Fibroblast of lung (primary cell): ENCODE data around the gene ZNF77. TPM values are rescaled to one million over a fixed set of nuclear protein-coding genes. Genes with fewer than 3 reads are reported as not detected.

Experiments used
- DNase-seq, 2 donors: peaks; one replicate each; pipeline versions ENCODE4 v3.0.0 to v3.0.0-alpha.2; 2010; ENCODE audit warnings: low read depth in 2 of 2
- H2AFZ ChIP-seq: 2 replicates; pipeline ENCODE4 v1.5.1; 2012; ENCODE audit warnings: low read length, control low read depth, inconsistent platforms
- H3K27ac ChIP-seq: 2 replicates; pipeline ENCODE4 v1.5.1; 2011; ENCODE audit warnings: low read length, control low read depth; ENCODE audit not compliant: insufficient read depth
- H3K27me3 ChIP-seq: 2 replicates; pipeline ENCODE4 v1.5.1; 2011; ENCODE audit warnings: mild to moderate bottlenecking, low read length; ENCODE audit not compliant: control insufficient read depth, insufficient read depth
- H3K36me3 ChIP-seq: 2 replicates; pipeline ENCODE4 v1.5.1; 2011; ENCODE audit warnings: low read length; ENCODE audit not compliant: control insufficient read depth, insufficient read depth
- H3K4me1 ChIP-seq: 2 replicates; pipeline ENCODE4 v1.5.1; 2011; ENCODE audit warnings: low read length; ENCODE audit not compliant: control insufficient read depth, insufficient read depth; ENCODE audit errors: extremely low read depth
- H3K4me2 ChIP-seq: 2 replicates; pipeline ENCODE4 v1.5.1; 2011; ENCODE audit warnings: low read length, control low read depth; ENCODE audit not compliant: insufficient read depth; ENCODE audit errors: extremely low read depth
- H3K4me3 ChIP-seq, 4 experiments: fragments of 200-600 bp in 1 of 4; sonication (generic) in 1 of 4; replicated peaks in 1 of 4; 2 replicates each; pipeline ENCODE4 v1.5.1; 2011 to 2016; ENCODE audit warnings: low read length in 4 of 4, low read depth in 3 of 4, mild to moderate bottlenecking in 3 of 4, control low read depth in 2 of 4, inconsistent platforms in 1 of 4, mixed read lengths in 1 of 4; ENCODE audit not compliant: insufficient read depth in 1 of 4; ENCODE audit errors: control extremely low read depth in 1 of 4
- H3K79me2 ChIP-seq: 2 replicates; pipeline ENCODE4 v1.5.1; 2012; ENCODE audit warnings: mild to moderate bottlenecking, low read length, inconsistent platforms; ENCODE audit not compliant: control insufficient read depth, insufficient read depth
- H3K9ac ChIP-seq: 2 replicates; pipeline ENCODE4 v1.5.1; 2011; ENCODE audit warnings: mild to moderate bottlenecking, low read length, control low read depth; ENCODE audit not compliant: insufficient read depth
- H3K9me3 ChIP-seq: 2 replicates; pipeline ENCODE4 v1.5.1; 2012; ENCODE audit warnings: low read depth, low read length; ENCODE audit not compliant: control insufficient read depth, insufficient read depth
- H4K20me1 ChIP-seq: 2 replicates; pipeline ENCODE4 v1.5.1; 2011; ENCODE audit warnings: low read length; ENCODE audit not compliant: control insufficient read depth, insufficient read depth; ENCODE audit errors: extremely low read depth
- EZH2 ChIP-seq: IDR thresholded peaks from 2 replicates; pipeline ENCODE4 v1.5.1; 2012; ENCODE audit warnings: low read length, control low read depth, mild to moderate bottlenecking; ENCODE audit errors: missing control alignments
- polyA plus RNA-seq, 2 donors: library from polyadenylated mRNA; depleted of rRNA in 1 of 2; stranded (reverse) in 1 of 2; unstranded in 1 of 2; fragments of >200 nt; gene quantifications; 2 replicates each; pipeline ENCODE4 v1.2.1, GENCODE V29; 2011 to 2012; ENCODE audit warnings: missing spikeins in 1 of 2
- total RNA-seq: library from RNA; depleted of rRNA; stranded (reverse); fragments of >200 nt; gene quantifications from 2 replicates; pipeline ENCODE4 v1.2.1, GENCODE V29; 2014
- TF ChIP-seq, protein P1 (sequence below), 2 donors: IDR thresholded peaks in 1 of 2; conservative IDR thresholded peaks in 1 of 2; 1 replicate in 1 of 2; 2 replicates in 1 of 2; pipeline ENCODE4 v1.5.1; 2011 to 2012; ENCODE audit warnings: low read length in 2 of 2, control low read depth in 1 of 2, inconsistent platforms in 1 of 2, low read depth in 1 of 2, mild to moderate bottlenecking in 1 of 2

The ZNF77 gene
- total and polyA plus RNA-seq, 2 donors (not counting 1 experiment from before 2014, with no cell fraction given), result 4.0 to 5.0 TPM

DNA sequence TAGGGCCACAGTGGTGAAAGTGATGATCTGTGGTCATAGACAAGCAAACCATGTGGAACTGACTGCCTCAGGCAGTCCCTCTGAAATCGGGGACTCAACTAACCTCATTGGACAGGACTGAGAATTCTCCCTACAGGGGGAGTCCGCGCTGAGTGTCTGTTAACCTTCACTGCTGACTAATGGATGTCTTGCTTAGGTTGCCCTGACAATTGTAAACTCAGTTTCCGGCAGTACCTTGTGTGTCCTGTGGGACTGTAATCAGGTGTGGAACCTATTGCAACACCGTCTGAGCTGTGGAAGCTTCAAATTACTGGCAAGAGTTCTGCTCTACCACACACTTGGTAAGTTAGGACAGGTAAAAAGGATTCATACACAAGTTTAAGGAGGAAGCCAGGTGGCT is 21.8 kb downstream of the ZNF77 start:
- Histone ChIP-seq H3K4me3 (no peak overlapping the region), H3K4me1 (no peaks in the 10 kb centered on the region), H3K27ac (no peak overlapping the region), H4K20me1 (no peaks in the 10 kb centered on the region), H2AFZ (no peak overlapping the region), H3K9me3 (peaks cover 2% of the 10 kb centered on the region), H3K4me2 (no peak overlapping the region), H3K79me2 (no peaks in the 10 kb centered on the region), H3K36me3 (no peaks in the 10 kb centered on the region), H3K9ac (no peak overlapping the region), H3K27me3 (no peaks in the 10 kb centered on the region)
- TF ChIP-seq EZH2, result no peak
- TF ChIP-seq, protein P1, sequence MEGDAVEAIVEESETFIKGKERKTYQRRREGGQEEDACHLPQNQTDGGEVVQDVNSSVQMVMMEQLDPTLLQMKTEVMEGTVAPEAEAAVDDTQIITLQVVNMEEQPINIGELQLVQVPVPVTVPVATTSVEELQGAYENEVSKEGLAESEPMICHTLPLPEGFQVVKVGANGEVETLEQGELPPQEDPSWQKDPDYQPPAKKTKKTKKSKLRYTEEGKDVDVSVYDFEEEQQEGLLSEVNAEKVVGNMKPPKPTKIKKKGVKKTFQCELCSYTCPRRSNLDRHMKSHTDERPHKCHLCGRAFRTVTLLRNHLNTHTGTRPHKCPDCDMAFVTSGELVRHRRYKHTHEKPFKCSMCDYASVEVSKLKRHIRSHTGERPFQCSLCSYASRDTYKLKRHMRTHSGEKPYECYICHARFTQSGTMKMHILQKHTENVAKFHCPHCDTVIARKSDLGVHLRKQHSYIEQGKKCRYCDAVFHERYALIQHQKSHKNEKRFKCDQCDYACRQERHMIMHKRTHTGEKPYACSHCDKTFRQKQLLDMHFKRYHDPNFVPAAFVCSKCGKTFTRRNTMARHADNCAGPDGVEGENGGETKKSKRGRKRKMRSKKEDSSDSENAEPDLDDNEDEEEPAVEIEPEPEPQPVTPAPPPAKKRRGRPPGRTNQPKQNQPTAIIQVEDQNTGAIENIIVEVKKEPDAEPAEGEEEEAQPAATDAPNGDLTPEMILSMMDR (conservative IDR thresholded peaks at IDR 0.05 in 1 of 2, IDR thresholded peaks at IDR 0.05 in 1 of 2; ENCODE audit: low read depth in 1 of 2, low read length in 2 of 2), result no peak
- peak in 1 of 2 donors; percentile 11 for DNase-seq

DNA sequence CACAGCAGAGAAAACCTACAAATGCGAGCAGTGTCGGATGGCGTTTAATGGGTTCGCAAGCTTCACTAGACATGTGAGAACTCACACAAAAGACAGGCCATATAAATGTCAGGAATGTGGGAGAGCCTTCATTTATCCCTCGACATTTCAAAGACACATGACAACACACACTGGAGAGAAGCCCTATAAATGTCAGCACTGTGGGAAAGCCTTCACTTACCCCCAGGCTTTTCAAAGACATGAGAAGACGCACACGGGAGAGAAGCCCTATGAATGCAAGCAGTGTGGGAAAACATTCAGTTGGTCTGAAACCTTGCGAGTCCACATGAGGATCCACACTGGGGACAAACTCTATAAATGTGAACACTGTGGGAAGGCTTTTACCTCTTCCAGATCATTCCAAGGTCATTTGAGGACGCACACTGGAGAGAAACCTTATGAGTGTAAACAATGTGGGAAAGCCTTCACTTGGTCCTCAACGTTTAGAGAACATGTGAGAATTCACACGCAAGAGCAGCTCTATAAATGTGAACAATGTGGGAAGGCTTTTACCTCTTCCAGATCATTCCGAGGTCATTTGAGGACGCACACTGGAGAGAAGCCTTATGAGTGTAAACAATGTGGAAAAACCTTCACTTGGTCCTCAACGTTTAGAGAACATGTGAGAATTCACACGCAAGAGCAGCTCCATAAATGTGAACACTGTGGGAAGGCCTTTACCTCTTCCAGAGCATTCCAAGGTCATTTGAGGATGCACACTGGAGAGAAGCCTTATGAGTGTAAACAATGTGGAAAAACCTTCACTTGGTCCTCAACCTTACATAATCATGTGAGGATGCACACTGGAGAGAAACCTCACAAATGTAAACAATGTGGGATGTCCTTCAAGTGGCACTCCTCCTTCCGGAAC is 27.2 kb downstream of the ZNF77 start:
- Histone ChIP-seq H3K36me3 (peaks cover 7% of the 10 kb centered on the region), H3K27me3 (no peaks in the 10 kb centered on the region), H3K79me2 (no peaks in the 10 kb centered on the region), H3K4me3 (no peak overlapping the region), H2AFZ (no peak overlapping the region), H3K9ac (no peak overlapping the region), H3K4me1 (no peaks in the 10 kb centered on the region), H3K9me3 (peaks cover 8% of the 10 kb centered on the region), H4K20me1 (no peaks in the 10 kb centered on the region), H3K27ac (no peak overlapping the region), H3K4me2 (no peak overlapping the region)
- no peak for TF ChIP-seq EZH2
- TF ChIP-seq, protein P1 (conservative IDR thresholded peaks at IDR 0.05 in 1 of 2, IDR thresholded peaks at IDR 0.05 in 1 of 2; ENCODE audit: low read depth in 1 of 2, low read length in 2 of 2), result no peak
- DNase-seq, result no peak

DNA sequence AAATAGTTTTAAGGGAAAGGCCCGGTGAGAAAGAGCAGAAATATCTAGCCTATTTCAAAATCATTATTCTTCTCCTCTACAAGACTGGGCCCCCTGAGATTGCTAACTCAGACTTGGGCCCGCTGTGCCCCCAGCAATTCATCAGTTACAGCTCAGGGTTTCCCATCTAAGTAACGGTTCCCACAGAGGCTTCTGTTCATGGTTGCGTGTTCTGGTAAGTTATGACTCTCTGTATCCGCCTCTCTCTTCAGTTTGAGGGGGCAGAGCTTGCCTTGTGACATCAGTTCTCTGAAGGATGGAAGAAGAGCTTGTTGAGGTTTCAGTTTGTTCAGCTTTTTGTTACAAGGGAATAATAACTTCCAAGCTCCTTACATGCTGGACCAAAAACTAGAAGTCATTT is 32.5 kb downstream of the ZNF77 start:
- Histone ChIP-seq H2AFZ (no peak overlapping the region), H3K9ac (no peak overlapping the region), H3K4me2 (no peak overlapping the region), H3K27ac (no peak overlapping the region), H3K9me3 (peaks cover 2% of the 10 kb centered on the region), H3K4me1 (no peaks in the 10 kb centered on the region), H4K20me1 (no peaks in the 10 kb centered on the region), H3K27me3 (no peaks in the 10 kb centered on the region), H3K79me2 (no peaks in the 10 kb centered on the region), H3K4me3 (no peak overlapping the region), H3K36me3 (peaks cover 4% of the 10 kb centered on the region)
- no peak for DNase-seq
- TF ChIP-seq EZH2, result no peak
- TF ChIP-seq, protein P1 (conservative IDR thresholded peaks at IDR 0.05 in 1 of 2, IDR thresholded peaks at IDR 0.05 in 1 of 2; ENCODE audit: low read depth in 1 of 2, low read length in 2 of 2), result no peak
